Right ventricle myocardium inferior (tissue), 1 donor: ENCODE results near the gene ZNF724. TPM values are rescaled to one million over a fixed set of nuclear protein-coding genes. Genes with fewer than 3 reads are reported as not detected.
"Not testable (repeated sequence)": the region's sequence is repeated elsewhere in the genome, so short reads cannot be mapped to it uniquely, and the experiment has no call there.

Experiments used
- ATAC-seq: fragments of 200-7000 bp; cut with Tn5 transposase; one replicate; pipeline ENCODE4 v1.9.1; 2020; ENCODE audit warnings: mild to moderate bottlenecking, moderate library complexity
- DNase-seq: peaks from one replicate; pipeline ENCODE4 v3.0.0; 2021; ENCODE audit errors: missing footprints
- intact Hi-C: fragments of 100-400 bp; cut with DNase I; formaldehyde crosslinking; loops from one replicate; pipeline ENCODE4 v1.11.0; 2022
- long read RNA-seq: library from polyadenylated mRNA; unstranded; transcript quantifications from one replicate; pipeline ENCODE4 v2.0.0, GENCODE V29; 2021
- total RNA-seq: library from RNA; stranded (reverse); fragmentation: NEBNext Ultra II Directional; extraction: Animal tissue kit (Norgen Biotek cat#: 25700); gene quantifications from one replicate; pipeline ENCODE4 v1.2.1, GENCODE V29; 2021
- donor health status: DM: no; HTN: yes; CAD: no; lungs with severe emphysema.

The ZNF724 gene
- total RNA-seq: 1.3 TPM
- long read RNA-seq: 0 reads

- intact Hi-C loops: no loop called here
- DNase-seq (peak; percentile 94), ATAC-seq (peak; percentile 100)
Measured at GRCh38 chr19:23249911-23250649, at the start of gene ZNF724. TSS of gene ZNF724 (minus strand) at chr19:23250394. CDS start at chr19:23250242, 152 bp downstream.

- intact Hi-C loops: no loop called here
- ATAC-seq: no peak
- DNase-seq: no peak
Measured at GRCh38 chr19:23294141-23294540, 43.9 kb upstream of the ZNF724 start.

- DNase-seq, ATAC-seq, intact Hi-C loops: not testable (repeated sequence)
Measured at GRCh38 chr19:23289966-23290365, 39.8 kb upstream of the ZNF724 start.

GRCh38 chr19:23287620-23288019, 37.4 kb upstream of the ZNF724 start:
- DNase-seq (no peak), ATAC-seq (no peak)
- intact Hi-C loops: no loop called here

GRCh38 chr19:23286477-23286876, 36.3 kb upstream of the ZNF724 start:
- intact Hi-C loops: no loop called here
- DNase-seq (no peak), ATAC-seq (no peak)

- intact Hi-C loops: no loop called here
- DNase-seq: no peak
- no peak for ATAC-seq
Measured at GRCh38 chr19:23285948-23286347, 35.8 kb upstream of the ZNF724 start.

GRCh38 chr19:23285326-23285725, 35.1 kb upstream of the ZNF724 start:
- intact Hi-C loops, DNase-seq, ATAC-seq: not testable (repeated sequence)

- ATAC-seq (no peak), DNase-seq (no peak)
Measured at GRCh38 chr19:23283925-23284324, 33.7 kb upstream of the ZNF724 start.

GRCh38 chr19:23281663-23282276, 31.6 kb upstream of the ZNF724 start:
- intact Hi-C loops: no loop called here

More at GRCh38 chr19:23283925-23284324, 33.7 kb upstream of the ZNF724 start:
- intact Hi-C loops: no loop called here

GRCh38 chr19:23278118-23278517, 27.9 kb upstream of the ZNF724 start:
- DNase-seq, ATAC-seq: not testable (repeated sequence)
- intact Hi-C loops: loop anchor here (10.0 kb wide), 1 partner anchor 117 kb away; the partner anchor contains the start of gene ZNF91

More at GRCh38 chr19:23281663-23282276, 31.6 kb upstream of the ZNF724 start:
- DNase-seq (no peak), ATAC-seq (no peak)

- peak; percentile 88 for DNase-seq
- intact Hi-C loops: loop anchor here (10.0 kb wide), 1 partner anchor 121 kb away; the partner anchor contains the start of gene ZNF91
- ATAC-seq: peak; percentile 100
Measured at GRCh38 chr19:23273590-23274412, 23.6 kb upstream of the ZNF724 start.

GRCh38 chr19:23273022-23273589, 22.9 kb upstream of the ZNF724 start:
- ATAC-seq (no peak), DNase-seq (peak; percentile 70)
- intact Hi-C loops: loop anchor here (10.0 kb wide), 1 partner anchor 122 kb away; the partner anchor contains the start of gene ZNF91

- no peak for DNase-seq
- no peak for ATAC-seq
- intact Hi-C loops: no loop called here
Measured at GRCh38 chr19:23263870-23264590, 13.8 kb upstream of the ZNF724 start.

- intact Hi-C loops: no loop called here
- DNase-seq: no peak
- no peak for ATAC-seq
Measured at GRCh38 chr19:23263396-23263795, 13.2 kb upstream of the ZNF724 start.

- DNase-seq (no peak), ATAC-seq (no peak)
- intact Hi-C loops: no loop called here
Measured at GRCh38 chr19:23262920-23263319, 12.7 kb upstream of the ZNF724 start.

- DNase-seq: no peak
- intact Hi-C loops: no loop called here
- no peak for ATAC-seq
Measured at GRCh38 chr19:23261496-23262020, 11.4 kb upstream of the ZNF724 start.

- ATAC-seq (no peak), DNase-seq (no peak)
Measured at GRCh38 chr19:23260956-23261355, 10.8 kb upstream of the ZNF724 start.

GRCh38 chr19:23259961-23260360, 9.8 kb upstream of the ZNF724 start:
- intact Hi-C loops: no loop called here
- ATAC-seq: no peak
- DNase-seq: no peak

More at GRCh38 chr19:23260956-23261355, 10.8 kb upstream of the ZNF724 start:
- intact Hi-C loops: no loop called here
